Thoracic aorta (tissue), 2 donors: Measurements from ENCODE around the gene ZBTB5. TPM values are rescaled to one million over a fixed set of nuclear protein-coding genes. Genes with fewer than 3 reads are reported as not detected.
"Not testable (repeated sequence)": the region's sequence is repeated elsewhere in the genome, so short reads cannot be mapped to it uniquely, and the experiment has no call there.

ENCODE experiments used
- ATAC-seq: fragments of 150-250 bp; one replicate; pipeline ENCODE4 v1.8.0; 2017; ENCODE audit warnings: low read depth; ENCODE audit not compliant: insufficient number of reproducible peaks, low FRiP score
- DNase-seq: peaks from one replicate; pipeline ENCODE4 v3.0.0-alpha.2; 2020; ENCODE audit warnings: low spot score
- H3K27ac ChIP-seq, 2 donors: fragments of 200-600 bp; sonication (generic); 1 replicate in 1 of 2; 2 replicates in 1 of 2; pipeline ENCODE4 v1.5.1; 2016; ENCODE audit warnings: mild to moderate bottlenecking in 2 of 2, moderate library complexity in 2 of 2
- H3K27me3 ChIP-seq: fragments of 200-600 bp; sonication (generic); replicated peaks from 2 replicates; pipeline ENCODE4 v1.6.0; 2016; ENCODE audit warnings: mild to moderate bottlenecking; ENCODE audit not compliant: insufficient read depth
- H3K36me3 ChIP-seq: fragments of 200-600 bp; sonication (generic); one replicate; pipeline ENCODE4 v1.5.1; 2016
- H3K4me1 ChIP-seq, 2 donors: fragments of 200-600 bp; sonication (generic); 1 replicate in 1 of 2; 2 replicates in 1 of 2; pipeline versions ENCODE4 v1.5.1 to v1.6.0; 2016; ENCODE audit warnings: low read depth in 2 of 2, mild to moderate bottlenecking in 1 of 2; ENCODE audit not compliant: control insufficient read depth in 1 of 2
- H3K4me3 ChIP-seq: fragments of 200-600 bp; sonication (generic); 2 replicates; pipeline ENCODE4 v1.5.1; 2016; ENCODE audit warnings: mild to moderate bottlenecking
- H3K9me3 ChIP-seq: fragments of 200-600 bp; sonication (generic); 2 replicates; pipeline ENCODE4 v1.5.1; 2016
- total RNA-seq, 2 donors: library from RNA; depleted of rRNA; stranded (reverse); fragments of >200 nt; gene quantifications; one replicate each; pipeline versions ENCODE4 v1.1.0 to v1.2.3, GENCODE V29; 2016
- TF ChIP-seq, protein P1 (sequence below): fragments of 200-600 bp; sonication (generic); IDR thresholded peaks from one replicate; pipeline ENCODE4 v1.5.1; 2019; ENCODE audit warnings: antibody characterized with exemption

ZBTB5 gene, protein sequence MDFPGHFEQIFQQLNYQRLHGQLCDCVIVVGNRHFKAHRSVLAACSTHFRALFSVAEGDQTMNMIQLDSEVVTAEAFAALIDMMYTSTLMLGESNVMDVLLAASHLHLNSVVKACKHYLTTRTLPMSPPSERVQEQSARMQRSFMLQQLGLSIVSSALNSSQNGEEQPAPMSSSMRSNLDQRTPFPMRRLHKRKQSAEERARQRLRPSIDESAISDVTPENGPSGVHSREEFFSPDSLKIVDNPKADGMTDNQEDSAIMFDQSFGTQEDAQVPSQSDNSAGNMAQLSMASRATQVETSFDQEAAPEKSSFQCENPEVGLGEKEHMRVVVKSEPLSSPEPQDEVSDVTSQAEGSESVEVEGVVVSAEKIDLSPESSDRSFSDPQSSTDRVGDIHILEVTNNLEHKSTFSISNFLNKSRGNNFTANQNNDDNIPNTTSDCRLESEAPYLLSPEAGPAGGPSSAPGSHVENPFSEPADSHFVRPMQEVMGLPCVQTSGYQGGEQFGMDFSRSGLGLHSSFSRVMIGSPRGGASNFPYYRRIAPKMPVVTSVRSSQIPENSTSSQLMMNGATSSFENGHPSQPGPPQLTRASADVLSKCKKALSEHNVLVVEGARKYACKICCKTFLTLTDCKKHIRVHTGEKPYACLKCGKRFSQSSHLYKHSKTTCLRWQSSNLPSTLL
- total RNA-seq, result 10 to 100 TPM in 1 of 2 donors, 1 to 10 TPM in 1; 8.3 to 15.0 TPM

DNA sequence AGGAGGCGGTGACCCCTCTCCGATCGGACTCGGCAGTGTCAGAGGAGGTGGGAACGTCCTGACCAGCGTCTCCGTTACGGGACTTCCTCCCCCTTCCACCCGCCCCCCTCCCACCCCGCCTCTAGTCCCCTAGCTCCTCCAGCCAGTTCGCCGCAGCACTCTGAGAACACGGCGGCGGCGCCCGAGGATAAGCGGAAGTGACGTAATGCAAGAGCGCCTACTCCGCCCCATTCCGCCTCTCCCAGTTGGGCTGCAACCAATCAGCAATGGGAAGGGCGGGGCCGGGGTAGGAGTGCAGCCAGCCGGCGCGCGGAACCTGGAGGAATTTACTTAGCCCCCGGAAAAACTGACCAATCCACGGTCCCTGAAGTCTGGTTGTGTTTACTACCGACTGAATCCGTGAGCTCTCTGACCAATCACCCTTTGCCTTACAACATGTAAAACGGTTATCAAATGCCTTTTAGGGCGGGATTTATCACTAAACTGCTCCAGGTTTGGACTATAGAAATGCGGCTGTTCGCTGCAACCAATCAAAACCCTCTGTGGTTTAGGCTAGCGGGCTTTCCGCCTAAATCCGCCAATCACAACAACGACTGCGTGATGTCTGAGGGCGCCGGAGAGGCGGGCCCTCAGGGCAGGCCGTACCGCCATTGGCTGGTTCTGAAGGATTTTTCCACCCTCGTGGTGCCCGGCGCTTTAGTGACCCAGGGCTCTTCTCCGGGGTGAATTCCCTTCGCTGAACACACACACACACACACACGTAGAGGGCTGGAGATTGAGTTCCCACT lies at the start of gene ZBTB5:
ZBTB5 (minus strand) TSS at position 202 of the 788 bp plus-strand sequence. CDS start 22,899 bp downstream, outside the sequence.
- H3K27me3 ChIP-seq, result no peaks in the 10 kb centered on the region
- DNase-seq (peak; percentile 99), ATAC-seq (peak; percentile 99)
- no peaks in the 10 kb centered on the region for H3K36me3 ChIP-seq
- TF ChIP-seq, protein P1, sequence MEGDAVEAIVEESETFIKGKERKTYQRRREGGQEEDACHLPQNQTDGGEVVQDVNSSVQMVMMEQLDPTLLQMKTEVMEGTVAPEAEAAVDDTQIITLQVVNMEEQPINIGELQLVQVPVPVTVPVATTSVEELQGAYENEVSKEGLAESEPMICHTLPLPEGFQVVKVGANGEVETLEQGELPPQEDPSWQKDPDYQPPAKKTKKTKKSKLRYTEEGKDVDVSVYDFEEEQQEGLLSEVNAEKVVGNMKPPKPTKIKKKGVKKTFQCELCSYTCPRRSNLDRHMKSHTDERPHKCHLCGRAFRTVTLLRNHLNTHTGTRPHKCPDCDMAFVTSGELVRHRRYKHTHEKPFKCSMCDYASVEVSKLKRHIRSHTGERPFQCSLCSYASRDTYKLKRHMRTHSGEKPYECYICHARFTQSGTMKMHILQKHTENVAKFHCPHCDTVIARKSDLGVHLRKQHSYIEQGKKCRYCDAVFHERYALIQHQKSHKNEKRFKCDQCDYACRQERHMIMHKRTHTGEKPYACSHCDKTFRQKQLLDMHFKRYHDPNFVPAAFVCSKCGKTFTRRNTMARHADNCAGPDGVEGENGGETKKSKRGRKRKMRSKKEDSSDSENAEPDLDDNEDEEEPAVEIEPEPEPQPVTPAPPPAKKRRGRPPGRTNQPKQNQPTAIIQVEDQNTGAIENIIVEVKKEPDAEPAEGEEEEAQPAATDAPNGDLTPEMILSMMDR, result no peak
- peaks cover 17 to 42% of the 10 kb centered on the region in 2 donors for H3K4me1 ChIP-seq
- H3K27ac ChIP-seq, result peak within 1 kb of the TSS; percentile 98 to 100
- H3K9me3 ChIP-seq, result no peaks in the 10 kb centered on the region
- H3K4me3 ChIP-seq, result peak within 1 kb of the TSS; percentile 97

DNA sequence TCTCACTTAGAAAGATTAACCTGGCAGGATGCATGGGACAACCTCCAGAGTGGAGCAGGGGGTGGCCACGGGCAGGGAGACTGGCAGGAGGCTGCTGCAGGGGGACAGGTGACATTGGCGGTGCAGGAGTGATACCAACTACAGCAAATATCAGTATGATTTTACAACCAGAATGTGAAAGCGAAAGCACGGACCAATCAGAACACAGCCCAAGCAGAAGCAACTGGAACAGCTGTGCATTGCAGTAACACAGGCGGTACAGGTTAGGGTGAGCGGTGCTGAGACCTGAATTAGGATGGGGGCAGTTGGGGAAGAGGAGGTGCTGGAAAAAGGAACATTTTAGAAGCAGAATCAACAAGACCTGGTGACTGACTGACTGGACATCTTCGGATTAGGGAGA lies 49.7 kb upstream of the ZBTB5 start:
- DNase-seq (no peak), ATAC-seq (no peak)
- no peaks in the 10 kb centered on the region for H3K27me3 ChIP-seq
- H3K27ac ChIP-seq, result no peak overlapping the region
- no peaks in the 10 kb centered on the region for H3K4me1 ChIP-seq
- no peak overlapping the region for H3K4me3 ChIP-seq
- H3K36me3 ChIP-seq, result no peaks in the 10 kb centered on the region
- TF ChIP-seq, protein P1, result no peak
- H3K9me3 ChIP-seq, result no peaks in the 10 kb centered on the region

DNA sequence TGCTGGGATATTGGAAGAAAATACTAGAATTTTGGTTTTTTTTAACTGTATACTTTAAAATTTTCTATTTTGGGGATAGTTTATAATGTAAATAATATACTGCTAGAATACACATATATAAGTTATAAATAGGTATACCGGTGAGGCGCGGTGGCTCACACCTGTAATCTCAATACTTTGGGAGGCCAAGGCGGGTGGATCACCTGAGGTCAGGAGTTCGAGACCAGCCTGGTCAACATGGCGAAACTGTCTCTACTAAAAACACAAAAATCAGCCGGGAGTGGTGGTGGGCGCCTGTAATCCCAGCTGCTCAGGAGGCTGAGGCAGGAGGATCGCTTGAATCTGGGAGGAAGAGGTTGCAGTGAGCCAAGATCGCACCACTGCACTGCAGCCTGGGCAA lies 49.2 kb upstream of the ZBTB5 start:
- not testable (repeated sequence) for ATAC-seq, H3K27me3 ChIP-seq, H3K4me3 ChIP-seq, H3K36me3 ChIP-seq, H3K27ac ChIP-seq, H3K9me3 ChIP-seq, DNase-seq, H3K4me1 ChIP-seq

DNA sequence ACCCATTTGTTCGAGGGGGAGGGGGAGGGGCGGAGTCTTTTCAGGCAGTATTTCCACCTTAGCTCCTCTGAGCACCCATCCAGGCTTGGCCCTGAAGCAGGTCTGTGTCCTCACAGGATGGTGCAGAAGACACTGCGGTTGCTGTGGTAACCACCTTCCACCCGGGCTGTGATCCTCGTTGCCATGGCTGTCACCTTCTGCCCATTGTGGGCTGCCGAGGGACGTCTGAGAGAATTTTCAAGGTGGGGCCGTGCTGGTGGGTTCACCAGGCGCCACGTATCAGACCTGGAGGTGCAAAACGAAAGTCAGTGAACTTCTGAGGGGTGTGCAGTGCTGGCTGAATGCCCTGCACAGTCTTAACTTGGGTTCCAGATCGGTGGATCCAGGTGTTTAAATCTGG lies 47.2 kb upstream of the ZBTB5 start:
- H3K27me3 ChIP-seq, result no peaks in the 10 kb centered on the region
- no peaks in the 10 kb centered on the region for H3K9me3 ChIP-seq
- H3K4me3 ChIP-seq, result no peak overlapping the region
- H3K27ac ChIP-seq, result no peak overlapping the region
- DNase-seq (no peak), ATAC-seq (no peak)
- H3K4me1 ChIP-seq, result no peaks in the 10 kb centered on the region
- H3K36me3 ChIP-seq, result no peaks in the 10 kb centered on the region
- TF ChIP-seq, protein P1, result no peak

DNA sequence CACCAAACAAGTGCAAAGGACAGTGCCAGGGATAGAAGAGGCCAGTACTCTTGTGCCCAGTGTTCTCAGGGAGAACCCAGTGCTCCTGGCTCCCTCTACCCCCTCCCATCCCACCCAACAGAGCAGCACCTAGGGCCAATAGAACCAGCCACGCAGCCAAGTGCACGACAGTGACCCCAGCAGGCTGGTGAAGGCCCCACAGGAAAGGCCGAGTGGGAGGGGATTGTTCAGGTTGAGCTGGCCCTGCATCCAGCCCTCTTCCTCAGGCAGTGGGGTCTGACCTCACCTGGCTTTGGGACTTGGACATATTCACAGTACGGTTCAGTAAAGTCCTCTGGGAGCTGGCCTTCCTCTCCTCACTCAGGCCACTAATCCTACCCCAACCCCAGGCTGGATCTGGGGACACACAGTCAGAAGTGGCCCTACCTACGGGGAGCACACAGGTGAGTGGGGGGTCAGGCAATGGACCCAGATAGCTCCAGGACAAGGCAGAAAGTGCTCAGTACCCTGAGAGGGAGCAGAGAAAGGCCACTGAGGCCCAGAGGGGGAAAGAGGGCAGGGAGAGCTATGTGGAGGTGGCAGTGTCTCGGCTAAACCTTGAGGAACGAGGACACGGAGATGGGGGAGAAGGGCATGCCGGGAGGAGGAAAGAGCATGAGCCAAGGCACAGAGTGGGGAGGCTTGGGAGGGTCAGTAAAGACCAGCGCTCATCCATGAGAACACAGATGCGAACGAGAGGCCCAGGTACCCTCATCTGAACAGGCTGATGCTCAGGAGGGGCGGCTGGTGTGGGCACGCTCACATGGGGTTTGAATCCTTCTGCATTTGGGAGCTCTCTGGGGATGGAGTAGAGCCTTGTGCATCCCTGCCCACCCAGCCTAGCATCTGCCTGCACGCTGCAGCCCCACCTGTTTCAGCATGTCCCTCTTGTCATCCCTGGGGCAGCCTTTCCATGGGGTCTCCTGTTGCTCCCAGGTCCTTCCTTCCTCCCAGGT lies 46.1 kb upstream of the ZBTB5 start:
- TF ChIP-seq, protein P1, result peak; percentile 16
- Histone ChIP-seq H3K27ac (no peak overlapping the region), H3K4me1 (no peaks in the 10 kb centered on the region), H3K9me3 (no peaks in the 10 kb centered on the region), H3K27me3 (no peaks in the 10 kb centered on the region), H3K4me3 (no peak overlapping the region), H3K36me3 (no peaks in the 10 kb centered on the region)
- no peak for DNase-seq
- ATAC-seq, result no peak

DNA sequence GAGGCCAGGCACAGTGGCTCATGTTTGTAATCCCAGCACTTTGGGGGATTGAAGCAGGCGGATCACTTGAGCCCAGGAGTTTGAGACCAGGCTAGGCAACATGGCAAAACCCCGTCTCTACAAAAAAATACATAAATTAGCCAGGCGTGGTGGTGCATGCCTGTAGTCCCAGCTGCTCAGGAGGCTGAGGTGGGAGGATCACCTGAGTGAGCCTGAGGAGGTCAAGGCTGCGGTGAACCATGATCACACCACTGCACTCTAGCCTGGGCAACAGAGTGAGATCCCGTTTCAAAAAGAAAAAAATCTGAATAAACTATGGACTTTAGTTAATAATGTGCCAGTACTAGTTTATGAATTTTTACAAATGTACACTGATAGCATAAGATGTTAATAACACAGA lies 44.8 kb upstream of the ZBTB5 start:
- H3K27ac ChIP-seq, H3K36me3 ChIP-seq, H3K4me1 ChIP-seq: not testable (repeated sequence)

More for the DNA sequence above, 44.8 kb upstream of the ZBTB5 start:
- ATAC-seq, H3K9me3 ChIP-seq, H3K27me3 ChIP-seq, DNase-seq, H3K4me3 ChIP-seq: not testable (repeated sequence)
